BJ (cell line): Measurements from ENCODE around the gene CHI3L1. TPM values are rescaled to one million over a fixed set of nuclear protein-coding genes. Genes with fewer than 3 reads are reported as not detected.

ENCODE experiments used
- CTCF ChIA-PET: fragments of 350-600 bp; formaldehyde crosslinking; extraction: SDS; loops from one replicate; lab custom pipeline; 2021; ENCODE audit warnings: antibody characterized with exemption, inconsistent platforms; lab: Yijun Ruan, JAX
- POLR2A ChIA-PET: fragments of 300-600 bp; sonication (Branson Sonifier 250); formaldehyde crosslinking; extraction: SDS; loops from one replicate; lab custom pipeline; 2021; ENCODE audit warnings: antibody characterized with exemption; lab: Charles Lee
- DNase-seq: peaks from one replicate; pipeline ENCODE4 v3.0.0-alpha.2; 2011; ENCODE audit warnings: low read depth
- H3K27me3 ChIP-seq: 2 replicates; pipeline ENCODE4 v1.6.0; 2011; ENCODE audit warnings: low read length; ENCODE audit not compliant: control insufficient read depth, insufficient read depth
- H3K36me3 ChIP-seq: 2 replicates; pipeline ENCODE4 v1.5.1; 2011; ENCODE audit warnings: low read length; ENCODE audit not compliant: control insufficient read depth, insufficient read depth
- H3K4me3 ChIP-seq: 2 replicates; pipeline ENCODE4 v1.5.1; 2011; ENCODE audit warnings: low read depth, mild to moderate bottlenecking, control low read depth, low read length
- CTCF ChIP-seq: IDR thresholded peaks from 2 replicates; pipeline ENCODE4 v1.5.1; 2011; ENCODE audit warnings: low read depth, mild to moderate bottlenecking, control low read depth, inconsistent platforms, low read length, moderate library complexity; ENCODE audit not compliant: insufficient read depth
- polyA plus RNA-seq: library from polyadenylated mRNA; depleted of rRNA; stranded (reverse); fragments of >200 nt; gene quantifications from 2 replicates; pipeline ENCODE4 v1.2.3, GENCODE V29; 2011

Gene CHI3L1
- polyA plus RNA-seq, 1 experiment = 0.20 TPM

- CTCF ChIA-PET = interaction anchor here (1.3 to 6.6 kb wide), 4 partner anchors 8 to 168 kb away, joined by 5 to 58 read pairs (median 22); partner anchors contain the start of gene ADORA1
Observed at GRCh38 chr1:203208181-203208580, 21.7 kb upstream of the CHI3L1 start.

GRCh38 chr1:203207751-203208150 is 21.2 kb upstream of the CHI3L1 start:
- CTCF ChIA-PET = interaction anchor here (1.3 to 6.6 kb wide), 4 partner anchors 9 to 168 kb away, joined by 5 to 58 read pairs (median 22); partner anchors contain the start of gene ADORA1
- Histone ChIP-seq H3K36me3 (no peaks in the 10 kb centered on the region), H3K27me3 (no peaks in the 10 kb centered on the region), H3K4me3 (no peak overlapping the region)
- TF ChIP-seq CTCF = no peak
- no peak for DNase-seq
- POLR2A ChIA-PET = no interaction called here

More at GRCh38 chr1:203208181-203208580, 21.7 kb upstream of the CHI3L1 start:
- POLR2A ChIA-PET = interaction anchor here (0.6 kb wide), 1 partner anchor 1745 kb away, joined by 3 read pairs; no protein-coding TSS in a partner anchor
- Histone ChIP-seq H3K4me3 (no peak overlapping the region), H3K36me3 (no peaks in the 10 kb centered on the region), H3K27me3 (no peaks in the 10 kb centered on the region)
- DNase-seq = no peak
- TF ChIP-seq CTCF = no peak

GRCh38 chr1:203206129-203206687 is 19.7 kb upstream of the CHI3L1 start:
- ChIA-PET CTCF (interaction anchor here (1.0 to 6.6 kb wide), 7 partner anchors 7 to 168 kb away, joined by 3 to 58 read pairs (median 4); partner anchors contain the start of gene ADORA1), POLR2A (no interaction called here)
- no peak overlapping the region for H3K4me3 ChIP-seq
- no peaks in the 10 kb centered on the region for H3K36me3 ChIP-seq
- DNase-seq = no peak
- H3K27me3 ChIP-seq = no peaks in the 10 kb centered on the region
- no peak for TF ChIP-seq CTCF

- Histone ChIP-seq H3K27me3 (no peaks in the 10 kb centered on the region), H3K4me3 (no peak overlapping the region), H3K36me3 (no peaks in the 10 kb centered on the region)
- CTCF ChIA-PET = interaction anchor here (1.4 to 6.6 kb wide), 4 partner anchors 12 to 167 kb away, joined by 3 to 58 read pairs (median 24); no protein-coding TSS in a partner anchor
- POLR2A ChIA-PET = no interaction called here
- DNase-seq = no peak
- TF ChIP-seq CTCF = no peak
Observed at GRCh38 chr1:203204756-203205155, 18.3 kb upstream of the CHI3L1 start.

GRCh38 chr1:203202431-203203245 is 16.1 kb upstream of the CHI3L1 start:
- no peak for TF ChIP-seq CTCF
- Histone ChIP-seq H3K27me3 (no peaks in the 10 kb centered on the region), H3K4me3 (no peak overlapping the region), H3K36me3 (no peaks in the 10 kb centered on the region)
- CTCF ChIA-PET = interaction anchor here (0.9 to 6.6 kb wide), 6 partner anchors 9 to 85 kb away, joined by 3 to 58 read pairs (median 12); partner anchors contain the start of gene ADORA1
- DNase-seq = peak; percentile 69
- POLR2A ChIA-PET = no interaction called here
